ENCODE results near the gene DIAPH1. TPM values are rescaled to one million over a fixed set of nuclear protein-coding genes. Genes with fewer than 3 reads are reported as not detected.
A peak's percentile ranks its signal among the peaks of the same experiment; 100 is the strongest.

Gene DIAPH1
- total RNA-seq, 4 donors from 2014 or later: 98.2 to 115 (median 102) TPM

- Histone ChIP-seq H3K4me3 (peak overlapping the region; percentile 66 to 91 (median 76)), H3K4me1 (peaks cover 0 to 15% (median 8%) of the 10 kb centered on the region in 4 donors), H3K9me3 (no peaks in the 10 kb centered on the region), H3K27ac (peak overlapping the region; percentile 63 to 88 (median 82)), H3K27me3 (no peaks in the 10 kb centered on the region), H3K36me3 (no peaks in the 10 kb centered on the region)
- no peak for DNase-seq
- TF ChIP-seq CTCF (IDR thresholded peaks at IDR 0.05) (no peak), POLR2A (IDR thresholded peaks at IDR 0.05) (no peak)
Measured at GRCh38 chr5:141636106-141636412, 17.3 kb upstream of the DIAPH1 start.

GRCh38 chr5:141635646-141636045, 16.8 kb upstream of the DIAPH1 start:
- H3K4me3 ChIP-seq: peak overlapping the region; percentile 66 to 91 (median 76)
- H3K36me3 ChIP-seq: no peaks in the 10 kb centered on the region
- no peak for DNase-seq
- H3K9me3 ChIP-seq: no peaks in the 10 kb centered on the region
- peak overlapping the region in 1 of 4 donors; percentile 10 for H3K27ac ChIP-seq
- TF ChIP-seq CTCF (IDR thresholded peaks at IDR 0.05) (no peak), POLR2A (IDR thresholded peaks at IDR 0.05) (no peak)
- H3K27me3 ChIP-seq: no peaks in the 10 kb centered on the region
- H3K4me1 ChIP-seq: peaks cover 0 to 15% (median 8%) of the 10 kb centered on the region in 4 donors

GRCh38 chr5:141634720-141635119, 15.9 kb upstream of the DIAPH1 start:
- DNase-seq: no peak
- no peak for TF ChIP-seq CTCF (IDR thresholded peaks at IDR 0.05)
- no peak for TF ChIP-seq POLR2A (IDR thresholded peaks at IDR 0.05)
- Histone ChIP-seq H3K36me3 (peaks cover 0 to 4% (median 0%) of the 10 kb centered on the region in 3 donors), H3K4me3 (no peak overlapping the region), H3K27me3 (no peaks in the 10 kb centered on the region), H3K4me1 (peaks cover 0 to 15% (median 8%) of the 10 kb centered on the region in 4 donors), H3K9me3 (no peaks in the 10 kb centered on the region), H3K27ac (no peak overlapping the region)

GRCh38 chr5:141633871-141634561, 15.2 kb upstream of the DIAPH1 start:
- no peak for DNase-seq
- Histone ChIP-seq H3K9me3 (no peaks in the 10 kb centered on the region), H3K4me3 (no peak overlapping the region), H3K27me3 (no peaks in the 10 kb centered on the region), H3K27ac (no peak overlapping the region), H3K4me1 (peaks cover 0 to 15% (median 8%) of the 10 kb centered on the region in 4 donors), H3K36me3 (peaks cover 0 to 11% (median 0%) of the 10 kb centered on the region in 3 donors)
- TF ChIP-seq CTCF (IDR thresholded peaks at IDR 0.05) (no peak), POLR2A (IDR thresholded peaks at IDR 0.05) (no peak)

- no peak for TF ChIP-seq CTCF (IDR thresholded peaks at IDR 0.05)
- TF ChIP-seq POLR2A (IDR thresholded peaks at IDR 0.05): no peak
- Histone ChIP-seq H3K4me1 (peaks cover 0 to 15% (median 8%) of the 10 kb centered on the region in 4 donors), H3K4me3 (no peak overlapping the region)
Measured at GRCh38 chr5:141632650-141633049, 13.8 kb upstream of the DIAPH1 start.

More at GRCh38 chr5:141632650-141633049, 13.8 kb upstream of the DIAPH1 start:
- Histone ChIP-seq H3K27ac (no peak overlapping the region), H3K9me3 (no peaks in the 10 kb centered on the region), H3K27me3 (no peaks in the 10 kb centered on the region), H3K36me3 (peaks cover 0 to 24% (median 0%) of the 10 kb centered on the region in 3 donors)
- DNase-seq: no peak

Measured in Peyer's patch (tissue), 4 donors.